HepG2 (cell line): ENCODE data around the gene U2SURP. TPM values are rescaled to one million over a fixed set of nuclear protein-coding genes. Genes with fewer than 3 reads are reported as not detected.

Source experiments
- BRCA1 ChIP-seq: sonication (generic); formaldehyde crosslinking; IDR thresholded peaks from 2 replicates; pipeline ENCODE4 v1.4.0; 2020; ENCODE audit warnings: missing genetic modification reagents
- CHD2 ChIP-seq: IDR thresholded peaks from 2 replicates; pipeline ENCODE4 v1.6.1; 2011; ENCODE audit warnings: low read depth, low read length, improper control_type of control experiment
- GLI4 ChIP-seq: sonication (generic); formaldehyde crosslinking; IDR thresholded peaks from 2 replicates; pipeline ENCODE4 v1.5.1; 2020; ENCODE audit warnings: missing genetic modification reagents, mild to moderate bottlenecking, moderate library complexity, borderline replicate concordance
- JUN ChIP-seq: sonication (generic); formaldehyde crosslinking; IDR thresholded peaks from 2 replicates; pipeline ENCODE4 v1.4.0; 2020; ENCODE audit warnings: mild to moderate bottlenecking, missing genetic modification reagents
- KDM5B ChIP-seq: sonication (generic); formaldehyde crosslinking; IDR thresholded peaks from 2 replicates; pipeline ENCODE4 v1.4.0; 2020; ENCODE audit warnings: missing genetic modification reagents, mild to moderate bottlenecking, borderline replicate concordance
- MYC ChIP-seq: sonication (generic); formaldehyde crosslinking; IDR thresholded peaks from 2 replicates; pipeline ENCODE4 v1.9.0; 2021; ENCODE audit warnings: missing genetic modification reagents, borderline replicate concordance
- SP1 ChIP-seq, 2 experiments: fragments of 450-650 bp in 1 of 2; sonication (generic) in 1 of 2; formaldehyde crosslinking in 1 of 2; IDR thresholded peaks; 2 replicates each; pipeline versions ENCODE4 v1.4.0 to v1.6.1; 2016 to 2020; ENCODE audit warnings: missing genetic modification reagents in 1 of 2
- SYNCRIP ChIP-seq: fragments of 200-400 bp; formaldehyde crosslinking; IDR thresholded peaks from 2 replicates; pipeline ENCODE4 v1.6.1; 2018; ENCODE audit warnings: mild to moderate bottlenecking, low read depth, low read length; ENCODE audit not compliant: insufficient read depth
- TBL1XR1 ChIP-seq: fragments of 150-350 bp; IDR thresholded peaks from 2 replicates; pipeline ENCODE4 v1.6.1; 2014; ENCODE audit warnings: borderline replicate concordance, low read length; ENCODE audit not compliant: partially characterized antibody
- TOPORS ChIP-seq: sonication (generic); formaldehyde crosslinking; IDR thresholded peaks from 2 replicates; pipeline ENCODE4 v1.8.0; 2023; ENCODE audit warnings: mild to moderate bottlenecking, missing genetic modification reagents
- ZFP37 ChIP-seq: sonication (generic); formaldehyde crosslinking; IDR thresholded peaks from 2 replicates; pipeline ENCODE4 v1.4.0; 2020; ENCODE audit warnings: missing genetic modification reagents, borderline replicate concordance
- ZNF329 ChIP-seq: sonication (generic); formaldehyde crosslinking; IDR thresholded peaks from 2 replicates; pipeline ENCODE4 v1.9.0; 2021; ENCODE audit warnings: low read depth, mild to moderate bottlenecking, missing genetic modification reagents
- ZNF431 ChIP-seq: sonication (generic); formaldehyde crosslinking; IDR thresholded peaks from 2 replicates; pipeline ENCODE4 v1.9.0; 2022; ENCODE audit warnings: missing genetic modification reagents, low read depth, mild to moderate bottlenecking, borderline replicate concordance
- ZNF510 ChIP-seq: sonication (generic); formaldehyde crosslinking; IDR thresholded peaks from 2 replicates; pipeline ENCODE4 v1.4.0; 2020; ENCODE audit warnings: low read depth, mild to moderate bottlenecking, missing genetic modification reagents
- ZNF547 ChIP-seq: sonication (generic); formaldehyde crosslinking; IDR thresholded peaks from 2 replicates; pipeline ENCODE4 v1.5.1; 2020; ENCODE audit warnings: mild to moderate bottlenecking, missing genetic modification reagents
- ZNF569 ChIP-seq: sonication (generic); formaldehyde crosslinking; IDR thresholded peaks from 2 replicates; pipeline ENCODE4 v1.5.0; 2020; ENCODE audit warnings: mild to moderate bottlenecking, missing genetic modification reagents, moderate library complexity, borderline replicate concordance
- ZNF660 ChIP-seq: sonication (generic); formaldehyde crosslinking; IDR thresholded peaks from 2 replicates; pipeline ENCODE4 v1.5.1; 2020; ENCODE audit warnings: mild to moderate bottlenecking, low read depth, missing genetic modification reagents, borderline replicate concordance
- ZSCAN21 ChIP-seq: sonication (generic); formaldehyde crosslinking; IDR thresholded peaks from 2 replicates; pipeline ENCODE4 v1.8.0; 2022; ENCODE audit warnings: mild to moderate bottlenecking, missing genetic modification reagents, moderate library complexity, borderline replicate concordance
- ZZZ3 ChIP-seq: sonication (generic); formaldehyde crosslinking; IDR thresholded peaks from 2 replicates; pipeline ENCODE4 v1.4.0; 2020; ENCODE audit warnings: missing genetic modification reagents, mild to moderate bottlenecking, borderline replicate concordance
- polyA plus RNA-seq, 8 experiments: library from polyadenylated mRNA; depleted of rRNA in 3 of 8; stranded (reverse) in 7 of 8; unstranded in 1 of 8; fragments of >200 nt; fragmentation: Illumina TruSeq in 4 of 8; extraction: Trizol in 4 of 8; gene quantifications; 2 replicates each; pipeline versions ENCODE4 v1.2.1 to v1.2.3, GENCODE V29; 2011 to 2016; ENCODE audit warnings: low read depth in 4 of 8, missing spikeins in 1 of 8, mixed read lengths in 1 of 8; ENCODE audit not compliant: insufficient read depth in 1 of 8
- total RNA-seq, 5 experiments: library from RNA; depleted of rRNA; stranded (reverse); fragments of >200 nt; fragmentation: Illumina TruSeq; extraction: Trizol; gene quantifications; 2 replicates each; pipeline ENCODE4 v1.2.3, GENCODE V29; 2016; ENCODE audit warnings: low read depth in 1 of 5
- TF ChIP-seq, protein P1 (sequence below): sonication (generic); formaldehyde crosslinking; IDR thresholded peaks from 2 replicates; pipeline ENCODE4 v1.8.1; 2023; ENCODE audit warnings: mild to moderate bottlenecking, inconsistent platforms, moderate library complexity, missing genetic modification reagents, borderline replicate concordance
- TF ChIP-seq, protein P2 (sequence below): sonication (generic); formaldehyde crosslinking; IDR thresholded peaks from 2 replicates; pipeline ENCODE4 v1.5.1; 2020; ENCODE audit warnings: mild to moderate bottlenecking, missing genetic modification reagents
- TF ChIP-seq, protein P3 (sequence below): sonication (generic); formaldehyde crosslinking; IDR thresholded peaks from 2 replicates; pipeline ENCODE4 v1.4.0; 2020; ENCODE audit warnings: missing genetic modification reagents

U2SURP gene
- total and polyA plus RNA-seq, 2 of the 13 experiments (the other 11 are each of a cell fraction or from before 2014, with no cell fraction given): 55.9 to 173 TPM

DNA sequence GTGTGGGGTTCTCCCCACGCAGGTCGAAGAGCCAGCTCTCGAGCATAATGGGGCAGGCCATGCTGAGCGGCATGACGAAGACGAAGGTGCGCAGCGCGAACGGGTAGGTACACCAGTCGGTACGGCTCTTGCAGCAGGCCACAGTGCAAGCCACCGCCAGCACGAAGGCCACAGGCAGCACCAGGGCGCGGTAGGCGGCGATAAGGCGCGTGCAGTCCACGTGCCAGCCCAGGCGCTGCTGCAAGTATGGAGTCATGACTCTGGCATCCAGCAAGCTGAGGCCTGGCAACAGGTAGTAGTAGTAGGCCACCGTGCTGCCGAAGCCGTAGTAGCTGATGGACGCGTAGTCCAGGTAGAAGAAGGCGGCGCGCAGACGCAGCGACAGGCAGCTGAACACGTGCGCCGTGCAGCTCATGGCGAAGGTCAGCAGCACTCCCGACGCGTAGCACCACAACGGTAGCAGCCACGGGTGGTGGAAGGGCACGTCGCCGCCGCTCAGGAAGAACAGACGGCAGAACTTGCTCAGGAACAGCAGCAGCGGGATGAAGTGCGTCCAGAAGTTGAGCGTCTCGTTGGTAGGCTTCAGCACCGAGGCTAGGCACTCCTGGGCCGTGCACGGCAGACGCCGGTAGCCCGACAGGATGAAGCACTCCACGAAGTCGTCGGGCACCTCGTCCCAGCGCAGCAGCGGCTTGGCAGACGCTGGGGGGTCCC lies 38.7 kb upstream of the U2SURP start (continued):
- TF ChIP-seq, protein P1, sequence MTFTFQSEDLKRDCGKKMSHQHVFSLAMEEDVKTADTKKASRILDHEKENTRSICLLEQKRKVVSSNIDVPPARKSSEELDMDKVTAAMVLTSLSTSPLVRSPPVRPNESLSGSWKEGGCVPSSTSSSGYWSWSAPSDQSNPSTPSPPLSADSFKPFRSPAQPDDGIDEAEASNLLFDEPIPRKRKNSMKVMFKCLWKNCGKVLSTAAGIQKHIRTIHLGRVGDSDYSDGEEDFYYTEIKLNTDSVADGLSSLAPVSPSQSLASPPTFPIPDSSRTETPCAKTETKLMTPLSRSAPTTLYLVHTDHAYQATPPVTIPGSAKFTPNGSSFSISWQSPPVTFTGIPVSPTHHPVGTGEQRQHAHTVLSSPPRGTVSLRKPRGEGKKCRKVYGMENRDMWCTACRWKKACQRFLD (CRISPR knock-in tag): 0 out of 2 replicates have a peak, but pooled peaks have one; percentile 63
- peak; percentile 59; the same call in 1 of the 2 replicates for TF ChIP-seq MYC (CRISPR knock-in tag)
- TF ChIP-seq ZFP37 (CRISPR knock-in tag): 0 out of 2 replicates have a peak, but pooled peaks have one; percentile 27
- TF ChIP-seq ZZZ3 (CRISPR knock-in tag): peak; percentile 69; the same call in 1 of the 2 replicates
- TF ChIP-seq TOPORS (CRISPR knock-in tag): peak; percentile 70; the same call in 1 of the 2 replicates
- no peak for TF ChIP-seq TBL1XR1
- TF ChIP-seq JUN (CRISPR knock-in tag): 0 out of 2 replicates have a peak, but pooled peaks have one; percentile 14
- TF ChIP-seq GLI4 (CRISPR knock-in tag): 0 out of 2 replicates have a peak, but pooled peaks have one; percentile 28
- TF ChIP-seq SP1 (IDR thresholded peaks at IDR 0.05): no peak
- 0 out of 2 replicates have a peak, but pooled peaks have one; percentile 12 for TF ChIP-seq SP1 (CRISPR knock-in tag; IDR thresholded peaks at IDR 0.05)
- no peak for TF ChIP-seq CHD2
- peak; percentile 88 for TF ChIP-seq ZNF329 (CRISPR knock-in tag)
- peak; percentile 95 for TF ChIP-seq KDM5B (CRISPR knock-in tag)
- no peak for TF ChIP-seq ZNF660 (CRISPR knock-in tag)
- TF ChIP-seq ZNF569 (CRISPR knock-in tag): no peak
- TF ChIP-seq ZNF510 (CRISPR knock-in tag): 0 out of 2 replicates have a peak, but pooled peaks have one; percentile 61
- peak; percentile 44; the same call in 1 of the 2 replicates for TF ChIP-seq ZSCAN21 (CRISPR knock-in tag)
- 0 out of 2 replicates have a peak, but pooled peaks have one; percentile 38 for TF ChIP-seq ZNF547
- TF ChIP-seq SYNCRIP: no peak
- TF ChIP-seq ZNF431: no peak; the same call in 1 of the 2 replicates
- TF ChIP-seq, protein P2, sequence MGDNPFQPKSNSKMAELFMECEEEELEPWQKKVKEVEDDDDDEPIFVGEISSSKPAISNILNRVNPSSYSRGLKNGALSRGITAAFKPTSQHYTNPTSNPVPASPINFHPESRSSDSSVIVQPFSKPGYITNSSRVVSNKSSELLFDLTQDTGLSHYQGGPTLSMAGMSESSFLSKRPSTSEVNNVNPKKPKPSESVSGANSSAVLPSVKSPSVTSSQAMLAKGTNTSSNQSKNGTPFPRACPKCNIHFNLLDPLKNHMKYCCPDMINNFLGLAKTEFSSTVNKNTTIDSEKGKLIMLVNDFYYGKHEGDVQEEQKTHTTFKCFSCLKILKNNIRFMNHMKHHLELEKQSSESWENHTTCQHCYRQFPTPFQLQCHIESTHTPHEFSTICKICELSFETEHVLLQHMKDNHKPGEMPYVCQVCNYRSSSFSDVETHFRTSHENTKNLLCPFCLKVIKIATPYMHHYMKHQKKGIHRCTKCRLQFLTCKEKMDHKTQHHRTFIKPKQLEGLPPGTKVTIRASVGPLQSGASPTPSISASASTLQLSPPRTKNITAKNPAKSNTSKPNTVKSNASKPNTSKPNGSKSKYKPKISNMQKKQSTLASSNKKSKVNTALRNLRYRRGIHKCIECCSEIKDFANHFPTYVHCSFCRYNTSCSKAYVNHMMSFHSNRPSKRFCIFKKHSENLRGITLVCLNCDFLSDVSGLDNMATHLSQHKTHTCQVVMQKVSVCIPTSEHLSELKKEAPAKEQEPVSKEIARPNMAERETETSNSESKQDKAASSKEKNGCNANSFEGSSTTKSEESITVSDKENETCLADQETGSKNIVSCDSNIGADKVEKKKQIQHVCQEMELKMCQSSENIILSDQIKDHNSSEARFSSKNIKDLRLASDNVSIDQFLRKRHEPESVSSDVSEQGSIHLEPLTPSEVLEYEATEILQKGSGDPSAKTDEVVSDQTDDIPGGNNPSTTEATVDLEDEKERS (CRISPR knock-in tag): 0 out of 2 replicates have a peak, but pooled peaks have one; percentile 72
- no peak for TF ChIP-seq BRCA1 (CRISPR knock-in tag)
- TF ChIP-seq, protein P3, sequence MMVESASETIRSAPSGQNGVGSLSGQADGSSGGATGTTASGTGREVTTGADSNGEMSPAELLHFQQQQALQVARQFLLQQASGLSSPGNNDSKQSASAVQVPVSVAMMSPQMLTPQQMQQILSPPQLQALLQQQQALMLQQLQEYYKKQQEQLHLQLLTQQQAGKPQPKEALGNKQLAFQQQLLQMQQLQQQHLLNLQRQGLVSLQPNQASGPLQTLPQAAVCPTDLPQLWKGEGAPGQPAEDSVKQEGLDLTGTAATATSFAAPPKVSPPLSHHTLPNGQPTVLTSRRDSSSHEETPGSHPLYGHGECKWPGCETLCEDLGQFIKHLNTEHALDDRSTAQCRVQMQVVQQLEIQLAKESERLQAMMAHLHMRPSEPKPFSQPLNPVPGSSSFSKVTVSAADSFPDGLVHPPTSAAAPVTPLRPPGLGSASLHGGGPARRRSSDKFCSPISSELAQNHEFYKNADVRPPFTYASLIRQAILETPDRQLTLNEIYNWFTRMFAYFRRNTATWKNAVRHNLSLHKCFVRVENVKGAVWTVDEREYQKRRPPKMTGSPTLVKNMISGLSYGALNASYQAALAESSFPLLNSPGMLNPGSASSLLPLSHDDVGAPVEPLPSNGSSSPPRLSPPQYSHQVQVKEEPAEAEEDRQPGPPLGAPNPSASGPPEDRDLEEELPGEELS (CRISPR knock-in tag): peak; percentile 36; the same call in 1 of the 2 replicates
